Suprapubic skin (tissue), 4 donors: ENCODE measurements around the gene UQCRHL.

Experiments used
- CTCF ChIP-seq, 2 donors: fragments of 200-600 bp in 1 of 2; fragments of 450-650 bp in 1 of 2; sonication (generic) in 1 of 2; IDR thresholded peaks; one replicate each; pipeline ENCODE4 v1.5.1; 2016 to 2019; ENCODE audit warnings: antibody characterized with exemption in 2 of 2, mild to moderate bottlenecking in 1 of 2, moderate library complexity in 1 of 2
- EP300 ChIP-seq: sonication (generic); formaldehyde crosslinking; IDR thresholded peaks from one replicate; pipeline ENCODE4 v1.6.1; 2017; ENCODE audit warnings: antibody characterized with exemption
- POLR2A ChIP-seq, 2 donors: fragments of 450-650 bp; IDR thresholded peaks; one replicate each; pipeline ENCODE4 v1.6.1; 2017; ENCODE audit warnings: antibody characterized with exemption in 2 of 2, mild to moderate bottlenecking in 2 of 2, moderate library complexity in 2 of 2
- POLR2AphosphoS5 ChIP-seq, 3 donors: sonication (generic); formaldehyde crosslinking; IDR thresholded peaks; one replicate each; pipeline ENCODE4 v1.6.1; 2017; ENCODE audit warnings: antibody characterized with exemption in 3 of 3

DNA sequence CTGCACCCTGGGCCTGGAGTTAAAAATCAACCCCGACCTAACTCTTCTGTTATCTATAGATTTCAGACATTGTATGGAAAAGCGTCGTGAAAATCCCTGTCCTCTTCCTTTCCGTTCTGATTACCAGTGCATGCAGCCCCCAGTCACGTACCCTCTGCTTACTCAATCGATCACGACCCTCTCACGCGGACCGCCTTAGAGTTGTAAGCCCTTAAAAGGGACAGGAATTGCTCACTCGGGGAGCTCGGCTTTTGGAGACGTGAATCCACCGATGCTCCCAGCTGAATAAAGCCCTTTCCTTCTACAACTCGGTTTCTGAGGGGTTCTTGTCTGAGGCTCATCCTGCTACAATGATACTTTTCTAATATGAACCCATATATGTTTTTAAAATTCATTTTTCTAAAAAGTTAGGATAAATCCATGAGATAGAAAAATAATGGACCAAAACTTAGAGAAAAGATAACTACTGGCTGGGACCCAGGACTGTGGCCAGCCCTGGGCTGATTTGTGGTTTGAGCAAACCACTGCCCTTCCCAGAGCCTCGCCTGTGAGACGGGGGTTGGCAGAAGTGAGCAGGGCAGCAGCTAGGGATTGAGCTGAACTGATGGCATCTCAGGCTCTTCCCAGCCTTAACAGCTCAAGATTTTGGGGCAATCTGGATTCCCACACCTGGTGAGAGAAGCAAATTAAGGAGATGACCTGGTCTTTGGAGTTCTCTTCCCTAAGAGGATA lies 5.0 kb downstream of the UQCRHL start:
- no peak for TF ChIP-seq CTCF (IDR thresholded peaks at IDR 0.05)
- TF ChIP-seq POLR2A (IDR thresholded peaks at IDR 0.05): no peak
- TF ChIP-seq POLR2AphosphoS5 (IDR thresholded peaks at IDR 0.05): no peak
- no peak for TF ChIP-seq EP300
